Measurements from ENCODE around the gene LENEP. TPM values are rescaled to one million over a fixed set of nuclear protein-coding genes. Genes with fewer than 3 reads are reported as not detected.
"Not testable (repeated sequence)": the region's sequence is repeated elsewhere in the genome, so short reads cannot be mapped to it uniquely, and the experiment has no call there.

The LENEP gene
- total and polyA plus RNA-seq, 9 donors = 0.24 to 0.40 (median 0.35) TPM; not detected in 5

DNA sequence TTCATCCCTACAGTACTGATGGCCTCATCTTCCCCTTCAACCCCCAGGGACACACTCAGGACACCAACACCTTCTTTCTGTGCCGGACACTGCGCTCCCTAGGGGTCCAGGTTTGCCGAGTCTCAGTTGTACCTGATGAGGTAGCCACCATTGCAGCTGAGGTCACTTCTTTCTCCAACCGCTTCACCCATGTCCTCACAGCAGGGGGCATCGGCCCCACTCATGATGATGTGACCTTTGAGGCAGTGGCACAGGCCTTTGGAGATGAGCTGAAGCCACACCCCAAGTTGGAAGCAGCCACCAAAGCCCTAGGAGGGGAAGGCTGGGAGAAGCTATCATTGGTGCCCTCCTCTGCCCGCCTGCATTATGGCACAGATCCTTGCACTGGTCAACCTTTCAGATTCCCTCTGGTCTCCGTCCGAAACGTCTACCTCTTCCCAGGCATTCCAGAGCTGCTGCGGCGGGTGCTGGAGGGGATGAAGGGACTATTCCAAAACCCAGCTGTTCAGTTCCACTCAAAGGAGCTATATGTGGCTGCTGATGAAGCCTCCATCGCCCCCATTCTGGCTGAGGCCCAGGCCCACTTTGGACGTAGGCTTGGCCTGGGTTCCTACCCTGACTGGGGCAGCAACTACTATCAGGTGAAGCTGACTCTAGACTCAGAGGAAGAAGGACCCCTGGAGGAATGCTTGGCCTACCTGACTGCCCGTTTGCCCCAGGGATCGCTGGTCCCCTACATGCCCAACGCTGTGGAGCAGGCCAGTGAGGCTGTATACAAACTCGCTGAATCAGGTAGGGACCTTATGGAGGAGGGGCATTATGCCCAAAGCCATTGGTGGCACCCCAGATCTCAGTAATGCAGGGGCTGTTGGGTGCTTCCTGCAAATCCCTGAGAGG is 5.1 kb upstream of the LENEP start:
- peaks cover 39% of the 10 kb centered on the region for H3K36me3 ChIP-seq (ENCODE audit: control insufficient read depth, insufficient read depth, low read length)
- H3K9me3 ChIP-seq (replicated peaks; ENCODE audit: control insufficient read depth, low read depth, low read length) = no peaks in the 10 kb centered on the region
- 83% methylated on average over 8 of the region's 17 CpGs for WGBS (ENCODE audit: insufficient coverage)
- H3K27me3 ChIP-seq (ENCODE audit: control insufficient read depth, insufficient read depth, low read length) = no peaks in the 10 kb centered on the region
- no peak overlapping the region for H3K27ac ChIP-seq (ENCODE audit: low read length)
- no peak overlapping the region for H3K4me3 ChIP-seq (ENCODE audit: low read length)
- no peak for DNase-seq
- peaks cover 8% of the 10 kb centered on the region for H3K4me1 ChIP-seq (ENCODE audit: control insufficient read depth, insufficient read depth, low read length)

DNA sequence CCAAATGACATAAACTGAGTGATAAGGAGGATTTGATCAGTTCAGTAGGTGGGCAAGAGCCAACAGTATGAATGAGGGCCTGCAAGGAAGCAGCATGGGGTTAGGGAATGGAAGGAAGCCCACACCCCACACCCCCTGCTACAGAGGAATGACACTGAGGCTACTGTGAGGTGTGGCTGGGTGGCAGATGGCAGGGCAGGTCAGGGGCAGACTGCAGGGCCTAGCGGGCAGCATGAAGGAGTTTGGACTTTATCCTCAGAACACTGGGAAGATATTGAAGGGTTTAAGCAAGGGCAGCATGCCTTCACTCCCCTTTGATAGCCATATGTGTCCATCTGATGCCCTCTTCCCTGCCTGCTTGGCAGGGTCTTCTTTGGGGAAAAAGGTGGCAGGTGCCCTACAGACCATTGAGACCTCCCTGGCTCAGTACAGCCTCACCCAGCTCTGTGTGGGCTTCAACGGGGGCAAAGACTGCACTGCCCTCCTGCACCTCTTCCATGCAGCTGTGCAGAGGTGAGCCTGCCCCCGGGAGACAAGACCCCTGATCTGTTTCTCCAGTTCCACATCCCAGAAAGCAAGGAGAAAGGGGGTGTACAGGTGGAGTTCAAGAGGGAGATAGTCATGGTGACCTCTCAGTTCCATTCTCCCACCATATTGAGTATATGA is 4.1 kb upstream of the LENEP start:
- Histone ChIP-seq H3K9me3 (replicated peaks; ENCODE audit: control insufficient read depth, low read depth, low read length) (no peaks in the 10 kb centered on the region), H3K27ac (ENCODE audit: low read length) (no peak overlapping the region), H3K27me3 (ENCODE audit: control insufficient read depth, insufficient read depth, low read length) (no peaks in the 10 kb centered on the region), H3K4me1 (ENCODE audit: control insufficient read depth, insufficient read depth, low read length) (no peaks in the 10 kb centered on the region), H3K4me3 (ENCODE audit: low read length) (no peak overlapping the region), H3K36me3 (ENCODE audit: control insufficient read depth, insufficient read depth, low read length) (peaks cover 39% of the 10 kb centered on the region)
- WGBS (ENCODE audit: insufficient coverage) = no CpG with 5 or more reads among the region's 3 CpGs
- DNase-seq = no peak

DNA sequence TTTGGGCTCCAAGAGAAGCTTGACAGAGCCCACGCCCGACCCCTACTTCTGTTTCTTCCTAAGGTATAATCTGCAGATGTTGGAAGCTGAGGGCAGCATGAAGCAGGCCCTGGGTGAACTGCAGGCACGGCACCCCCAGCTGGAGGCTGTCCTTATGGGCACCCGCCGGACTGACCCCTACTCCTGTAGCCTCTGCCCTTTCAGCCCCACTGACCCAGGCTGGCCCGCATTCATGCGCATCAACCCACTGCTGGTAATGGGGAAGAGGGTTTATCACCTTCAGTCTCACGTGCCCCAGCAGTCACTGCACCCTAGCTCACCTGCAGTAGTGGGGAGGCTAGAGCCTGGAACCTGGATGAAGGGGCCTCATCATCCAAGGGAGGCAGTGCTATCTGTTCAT is 3.1 kb upstream of the LENEP start:
- H3K4me3 ChIP-seq (ENCODE audit: low read length) = no peak overlapping the region
- peaks cover 39% of the 10 kb centered on the region for H3K36me3 ChIP-seq (ENCODE audit: control insufficient read depth, insufficient read depth, low read length)
- 90% methylated on average over 1 of the region's 8 CpGs for WGBS (ENCODE audit: insufficient coverage)
- no peaks in the 10 kb centered on the region for H3K27me3 ChIP-seq (ENCODE audit: control insufficient read depth, insufficient read depth, low read length)
- DNase-seq = no peak
- H3K27ac ChIP-seq (ENCODE audit: low read length) = no peak overlapping the region
- H3K4me1 ChIP-seq (ENCODE audit: control insufficient read depth, insufficient read depth, low read length) = no peaks in the 10 kb centered on the region
- no peaks in the 10 kb centered on the region for H3K9me3 ChIP-seq (replicated peaks; ENCODE audit: control insufficient read depth, low read depth, low read length)

DNA sequence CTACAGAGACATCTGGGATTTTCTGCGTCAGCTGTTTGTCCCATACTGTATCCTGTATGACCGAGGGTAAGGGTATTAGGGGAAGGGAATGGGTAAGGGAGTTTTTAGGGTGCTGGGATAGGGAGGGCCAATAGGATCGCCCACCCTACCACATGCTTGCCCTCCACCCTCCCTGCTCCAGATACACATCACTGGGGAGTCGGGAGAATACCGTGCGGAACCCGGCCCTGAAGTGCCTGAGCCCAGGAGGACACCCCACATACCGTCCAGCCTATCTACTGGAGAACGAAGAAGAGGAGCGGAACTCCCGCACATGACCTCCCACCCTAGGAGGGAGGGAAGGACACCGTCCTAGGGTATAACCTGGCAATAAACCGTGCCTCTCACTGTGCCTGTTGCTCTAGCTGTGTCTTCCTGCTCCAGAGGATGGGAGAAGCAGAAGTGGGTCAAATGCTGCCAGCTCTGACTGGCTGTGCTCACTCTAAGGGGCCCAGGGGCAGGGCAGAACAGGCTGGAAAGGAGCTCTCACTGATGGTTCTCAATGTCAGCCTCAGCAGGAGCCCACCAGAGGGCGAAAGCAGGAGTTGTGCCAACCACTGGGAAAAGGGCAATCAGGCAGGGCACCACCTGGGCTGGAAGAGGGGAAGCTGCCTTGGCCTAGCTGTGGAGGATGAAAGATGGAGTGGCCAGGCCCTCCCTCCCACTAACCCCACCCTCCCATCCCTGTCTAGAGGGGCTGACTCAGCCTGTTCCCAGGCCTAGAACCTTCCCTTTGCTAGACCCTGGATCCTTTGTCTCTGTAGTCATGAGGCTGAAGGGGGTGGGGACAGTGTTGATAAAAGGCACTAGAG is 440 bp upstream of the LENEP start:
- 40% methylated on average over 1 of the region's 14 CpGs for WGBS (ENCODE audit: insufficient coverage)
- Histone ChIP-seq H3K27ac (ENCODE audit: low read length) (no peak overlapping the region), H3K36me3 (ENCODE audit: control insufficient read depth, insufficient read depth, low read length) (peaks cover 30% of the 10 kb centered on the region), H3K4me3 (ENCODE audit: low read length) (no peak overlapping the region), H3K27me3 (ENCODE audit: control insufficient read depth, insufficient read depth, low read length) (no peaks in the 10 kb centered on the region), H3K9me3 (replicated peaks; ENCODE audit: control insufficient read depth, low read depth, low read length) (no peaks in the 10 kb centered on the region), H3K4me1 (ENCODE audit: control insufficient read depth, insufficient read depth, low read length) (no peaks in the 10 kb centered on the region)
- DNase-seq = no peak

DNA sequence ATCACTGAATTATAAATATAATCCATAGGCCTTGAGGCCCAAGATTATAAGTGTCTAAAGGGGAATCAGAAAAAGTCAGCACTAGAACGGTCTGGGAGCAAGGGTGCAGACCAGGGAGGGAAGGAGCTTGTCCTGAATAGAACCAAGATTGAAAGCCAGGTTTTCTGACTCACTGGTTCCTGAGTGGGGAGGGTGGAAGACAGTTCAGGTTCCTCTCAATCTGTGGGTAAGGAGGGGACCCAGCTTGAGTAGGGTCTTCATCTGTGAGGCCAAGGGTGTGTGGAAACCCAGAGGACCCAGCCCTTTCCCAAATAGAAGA is 842 bp downstream of the LENEP start:
- Histone ChIP-seq H3K27ac (ENCODE audit: low read length) (no peak overlapping the region), H3K27me3 (ENCODE audit: control insufficient read depth, insufficient read depth, low read length) (no peaks in the 10 kb centered on the region), H3K4me1 (ENCODE audit: control insufficient read depth, insufficient read depth, low read length) (peaks cover 6% of the 10 kb centered on the region), H3K4me3 (ENCODE audit: low read length) (no peak overlapping the region), H3K9me3 (replicated peaks; ENCODE audit: control insufficient read depth, low read depth, low read length) (no peaks in the 10 kb centered on the region), H3K36me3 (ENCODE audit: control insufficient read depth, insufficient read depth, low read length) (peaks cover 18% of the 10 kb centered on the region)
- DNase-seq = no peak
- WGBS (ENCODE audit: insufficient coverage) = 67% methylated on average over 1 of the region's 1 CpG

DNA sequence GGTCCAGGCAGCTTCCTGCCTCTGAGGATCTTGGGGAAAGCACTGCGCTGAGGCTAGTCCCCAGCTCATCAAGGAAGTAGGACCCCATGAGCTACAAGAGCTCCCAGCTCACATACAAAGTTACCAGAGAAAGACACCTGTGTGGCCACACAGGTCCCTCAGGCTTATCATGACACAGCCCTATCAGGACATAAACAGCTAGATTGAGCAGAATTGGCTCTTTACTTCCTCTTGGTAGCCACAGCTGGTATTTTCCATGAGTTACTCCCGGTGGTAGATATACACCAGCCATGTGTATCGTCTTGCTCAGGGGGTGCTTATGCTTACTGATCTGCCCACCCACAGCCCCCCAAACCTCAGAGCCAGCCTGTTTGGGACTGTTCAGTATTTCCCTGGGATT is 1.2 kb downstream of the LENEP start:
- Histone ChIP-seq H3K27ac (ENCODE audit: low read length) (no peak overlapping the region), H3K4me3 (ENCODE audit: low read length) (no peak overlapping the region), H3K9me3 (replicated peaks; ENCODE audit: control insufficient read depth, low read depth, low read length) (no peaks in the 10 kb centered on the region), H3K27me3 (ENCODE audit: control insufficient read depth, insufficient read depth, low read length) (no peaks in the 10 kb centered on the region), H3K4me1 (ENCODE audit: control insufficient read depth, insufficient read depth, low read length) (peaks cover 8% of the 10 kb centered on the region), H3K36me3 (ENCODE audit: control insufficient read depth, insufficient read depth, low read length) (peaks cover 14% of the 10 kb centered on the region)
- no peak for DNase-seq
- WGBS (ENCODE audit: insufficient coverage) = 60% methylated on average over 3 of the region's 3 CpGs

DNA sequence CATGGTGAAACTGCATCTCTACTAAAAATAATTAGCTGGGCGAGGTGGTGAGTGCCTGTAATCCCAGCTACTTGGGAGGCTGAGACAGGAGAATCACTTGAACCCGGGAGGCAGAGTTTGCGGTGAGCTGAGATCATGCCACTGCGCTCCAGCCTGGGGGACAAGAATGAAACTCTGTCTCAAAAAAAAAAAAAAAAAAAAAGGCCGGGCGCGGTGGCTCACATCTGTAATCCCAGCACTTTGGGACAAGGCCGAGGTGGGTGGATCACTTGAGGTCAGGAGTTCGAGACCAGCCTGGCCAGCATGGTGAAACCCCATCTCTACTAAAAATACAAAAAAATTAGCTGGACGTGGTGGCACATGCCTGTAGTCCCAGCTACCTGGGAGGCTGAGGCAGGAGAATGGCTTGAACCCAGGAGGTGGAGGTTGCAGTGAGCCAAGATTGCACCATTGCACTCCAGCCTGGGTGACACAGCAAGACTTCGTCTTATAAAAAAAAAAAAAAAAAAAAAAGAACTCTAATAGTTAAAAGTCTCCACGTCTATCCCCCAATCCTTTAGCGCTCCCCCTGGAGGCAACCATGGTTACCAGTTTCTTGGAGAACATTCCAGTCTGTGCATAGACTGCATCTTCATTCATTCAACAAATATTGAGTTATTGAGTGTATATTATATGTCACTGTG is 2.1 kb downstream of the LENEP start:
- no CpG with 5 or more reads among the region's 13 CpGs for WGBS (ENCODE audit: insufficient coverage)
- not testable (repeated sequence) for H3K36me3 ChIP-seq (ENCODE audit: control insufficient read depth, insufficient read depth, low read length); H3K27ac ChIP-seq (ENCODE audit: low read length); H3K27me3 ChIP-seq (ENCODE audit: control insufficient read depth, insufficient read depth, low read length); H3K9me3 ChIP-seq (replicated peaks; ENCODE audit: control insufficient read depth, low read depth, low read length); H3K4me3 ChIP-seq (ENCODE audit: low read length)
- DNase-seq = peak; percentile 76
- H3K4me1 ChIP-seq (ENCODE audit: control insufficient read depth, insufficient read depth, low read length) = peaks cover 17% of the 10 kb centered on the region

DNA sequence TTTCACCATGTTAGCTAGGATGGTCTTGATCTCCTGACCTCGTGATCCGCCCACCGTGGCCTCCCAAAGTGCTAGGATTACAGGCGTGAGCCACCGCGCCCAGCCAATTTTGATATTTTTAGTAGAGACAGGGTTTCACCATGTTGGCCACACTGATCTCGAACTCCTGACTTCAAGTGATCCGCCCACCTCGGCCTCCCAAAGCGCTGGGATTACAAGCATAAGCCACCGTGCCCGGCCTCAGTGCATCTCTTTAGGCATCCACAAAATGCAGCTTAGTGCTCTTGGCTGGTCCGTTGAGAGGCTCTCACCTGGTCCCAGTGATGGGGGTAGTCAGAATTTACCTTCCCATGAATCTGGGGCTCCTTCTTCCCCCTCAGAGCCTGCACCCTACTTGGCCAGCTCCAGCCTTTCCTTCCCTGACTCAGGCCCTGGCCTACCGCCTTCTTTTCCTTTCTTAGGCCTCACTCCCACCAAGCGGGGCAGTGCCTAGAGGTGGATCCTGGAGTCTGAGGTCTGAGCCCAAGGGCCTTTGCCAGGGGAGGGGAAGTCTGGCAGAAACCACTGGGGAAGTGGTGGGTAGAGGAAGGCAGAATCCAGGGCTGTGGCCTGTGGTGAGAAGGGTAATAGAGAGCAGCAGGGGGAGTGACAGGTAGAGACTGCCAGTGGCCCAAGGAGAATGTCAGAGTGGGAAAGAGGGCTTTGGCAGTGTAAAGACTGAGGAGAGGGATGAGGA is 3.7 kb downstream of the LENEP start:
- Histone ChIP-seq H3K4me3 (ENCODE audit: low read length) (no peak overlapping the region), H3K4me1 (ENCODE audit: control insufficient read depth, insufficient read depth, low read length) (peaks cover 27% of the 10 kb centered on the region), H3K36me3 (ENCODE audit: control insufficient read depth, insufficient read depth, low read length) (no peaks in the 10 kb centered on the region), H3K27me3 (ENCODE audit: control insufficient read depth, insufficient read depth, low read length) (no peaks in the 10 kb centered on the region), H3K27ac (ENCODE audit: low read length) (no peak overlapping the region), H3K9me3 (replicated peaks; ENCODE audit: control insufficient read depth, low read depth, low read length) (no peaks in the 10 kb centered on the region)
- WGBS (ENCODE audit: insufficient coverage) = 89% methylated on average over 10 of the region's 15 CpGs
- no peak for DNase-seq

DNA sequence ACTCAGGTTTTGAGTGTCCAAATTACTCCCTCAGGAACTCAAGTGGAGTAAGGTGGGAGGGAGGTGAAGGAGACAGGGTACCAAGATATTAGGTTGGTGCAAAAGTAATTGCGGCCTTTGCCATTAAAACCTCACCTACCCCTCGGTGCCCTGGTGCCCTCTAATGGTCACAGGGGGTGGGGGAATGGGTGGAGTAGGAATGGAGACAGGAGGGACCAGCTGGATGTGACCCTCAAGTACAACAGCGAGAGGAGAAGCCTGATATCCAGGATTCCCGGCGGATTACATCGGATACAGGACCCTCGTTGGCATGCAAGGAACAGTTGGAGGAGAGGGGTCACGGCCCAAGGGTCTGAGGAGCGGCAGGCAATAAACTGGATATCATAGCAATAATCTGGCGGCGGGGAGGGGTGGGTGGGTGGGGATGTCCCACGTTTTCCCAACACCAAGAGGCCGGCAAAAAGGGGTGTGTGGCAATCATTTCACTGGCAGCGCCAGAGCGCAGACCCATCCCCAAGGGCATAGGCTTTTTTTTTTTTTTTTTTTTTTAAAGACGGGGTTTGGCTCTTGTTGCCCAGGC is 4.9 kb downstream of the LENEP start:
- 72% methylated on average over 8 of the region's 16 CpGs for WGBS (ENCODE audit: insufficient coverage)
- H3K36me3 ChIP-seq (ENCODE audit: control insufficient read depth, insufficient read depth, low read length) = no peaks in the 10 kb centered on the region
- no peak for DNase-seq
- H3K4me3 ChIP-seq (ENCODE audit: low read length) = no peak overlapping the region
- H3K27ac ChIP-seq (ENCODE audit: low read length) = no peak overlapping the region
- no peaks in the 10 kb centered on the region for H3K9me3 ChIP-seq (replicated peaks; ENCODE audit: control insufficient read depth, low read depth, low read length)
- peaks cover 33% of the 10 kb centered on the region for H3K4me1 ChIP-seq (ENCODE audit: control insufficient read depth, insufficient read depth, low read length)
- no peaks in the 10 kb centered on the region for H3K27me3 ChIP-seq (ENCODE audit: control insufficient read depth, insufficient read depth, low read length)

Data from muscle of leg (tissue), 11 donors.